Left ventricle myocardium inferior (tissue), 1 donor: ENCODE data around the gene RBMS2. TPM values are rescaled to one million over a fixed set of nuclear protein-coding genes. Genes with fewer than 3 reads are reported as not detected.

Experiments
- DNase-seq: peaks from one replicate; pipeline ENCODE4 v3.0.0-alpha.2; 2020
- H3K27ac ChIP-seq: fragments of 200-600 bp; replicated peaks from 2 replicates; pipeline ENCODE4 v1.8.0; 2021
- H3K27me3 ChIP-seq: fragments of 200-600 bp; 2 replicates; pipeline ENCODE4 v1.8.0; 2021; ENCODE audit warnings: low read depth
- H3K36me3 ChIP-seq: fragments of 200-600 bp; 2 replicates; pipeline ENCODE4 v1.8.0; 2021
- H3K4me1 ChIP-seq: fragments of 200-600 bp; 2 replicates; pipeline ENCODE4 v1.8.0; 2021
- H3K4me3 ChIP-seq: fragments of 200-600 bp; 2 replicates; pipeline ENCODE4 v1.8.0; 2021; ENCODE audit warnings: mild to moderate bottlenecking, moderate library complexity
- H3K9me3 ChIP-seq: fragments of 200-600 bp; replicated peaks from 2 replicates; pipeline ENCODE4 v1.8.0; 2021
- intact Hi-C: fragments of 100-400 bp; cut with micrococcal nuclease; formaldehyde crosslinking; loops from one replicate; pipeline ENCODE4 v1.11.0; 2022
- total RNA-seq: library from RNA; stranded (reverse); fragmentation: NEBNext Ultra II Directional; extraction: Animal tissue kit (Norgen Biotek cat#: 25700); gene quantifications from one replicate; pipeline ENCODE4 v1.2.1, GENCODE V29; 2021
- TF ChIP-seq, protein P1 (sequence below): fragments of 200-600 bp; IDR thresholded peaks from 2 replicates; pipeline ENCODE4 v1.8.0; 2021; ENCODE audit warnings: antibody characterized with exemption, mild to moderate bottlenecking, borderline replicate concordance
- donor health status: DM: no; HTN: yes; CAD: no; lungs with severe emphysema.

The RBMS2 gene
- total RNA-seq, 1 donor from 2014 or later = 33.2 TPM

DNA sequence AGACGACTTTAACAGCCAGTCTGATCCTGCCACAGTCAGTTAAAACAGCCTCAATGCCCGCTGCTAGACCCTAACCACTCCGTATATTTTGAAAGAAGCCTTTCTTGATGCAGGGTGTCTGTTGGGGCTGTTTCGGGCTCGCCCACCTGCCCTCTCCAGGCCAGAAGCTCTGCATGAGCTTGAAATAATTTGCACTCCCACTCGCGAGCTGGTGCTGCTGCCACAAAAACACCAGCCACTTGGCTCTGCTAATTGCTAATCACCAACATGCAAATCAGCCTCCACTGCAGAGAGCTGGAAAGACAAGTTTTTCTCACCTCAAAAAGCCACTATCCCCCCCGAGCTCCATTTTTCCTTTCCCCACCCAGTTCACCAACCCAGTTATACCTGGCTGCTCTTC is 93.0 kb downstream of the RBMS2 start:
- TF ChIP-seq, protein P1, sequence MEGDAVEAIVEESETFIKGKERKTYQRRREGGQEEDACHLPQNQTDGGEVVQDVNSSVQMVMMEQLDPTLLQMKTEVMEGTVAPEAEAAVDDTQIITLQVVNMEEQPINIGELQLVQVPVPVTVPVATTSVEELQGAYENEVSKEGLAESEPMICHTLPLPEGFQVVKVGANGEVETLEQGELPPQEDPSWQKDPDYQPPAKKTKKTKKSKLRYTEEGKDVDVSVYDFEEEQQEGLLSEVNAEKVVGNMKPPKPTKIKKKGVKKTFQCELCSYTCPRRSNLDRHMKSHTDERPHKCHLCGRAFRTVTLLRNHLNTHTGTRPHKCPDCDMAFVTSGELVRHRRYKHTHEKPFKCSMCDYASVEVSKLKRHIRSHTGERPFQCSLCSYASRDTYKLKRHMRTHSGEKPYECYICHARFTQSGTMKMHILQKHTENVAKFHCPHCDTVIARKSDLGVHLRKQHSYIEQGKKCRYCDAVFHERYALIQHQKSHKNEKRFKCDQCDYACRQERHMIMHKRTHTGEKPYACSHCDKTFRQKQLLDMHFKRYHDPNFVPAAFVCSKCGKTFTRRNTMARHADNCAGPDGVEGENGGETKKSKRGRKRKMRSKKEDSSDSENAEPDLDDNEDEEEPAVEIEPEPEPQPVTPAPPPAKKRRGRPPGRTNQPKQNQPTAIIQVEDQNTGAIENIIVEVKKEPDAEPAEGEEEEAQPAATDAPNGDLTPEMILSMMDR = no peak
- no peak for DNase-seq
- Histone ChIP-seq H3K4me1 (peaks cover 47% of the 10 kb centered on the region), H3K9me3 (no peaks in the 10 kb centered on the region), H3K27me3 (no peaks in the 10 kb centered on the region), H3K36me3 (peaks cover 90% of the 10 kb centered on the region), H3K4me3 (no peak overlapping the region), H3K27ac (no peak overlapping the region)
- intact Hi-C loops = no loop called here

GRCh38 chr12:56616244-56616643 is 94.6 kb downstream of the RBMS2 start:
- Histone ChIP-seq H3K27me3 (no peaks in the 10 kb centered on the region), H3K4me3 (peak overlapping the region; percentile 10), H3K27ac (peak overlapping the region; percentile 71), H3K9me3 (no peaks in the 10 kb centered on the region), H3K4me1 (peaks cover 64% of the 10 kb centered on the region), H3K36me3 (peaks cover 88% of the 10 kb centered on the region)
- intact Hi-C loops = no loop called here
- DNase-seq = no peak
- TF ChIP-seq, protein P1 = peak; percentile 37

GRCh38 chr12:56616925-56617324 is 95.3 kb downstream of the RBMS2 start:
- peak overlapping the region; percentile 10 for H3K4me3 ChIP-seq
- intact Hi-C loops = no loop called here
- DNase-seq = no peak
- H3K27ac ChIP-seq = peak overlapping the region; percentile 71
- H3K4me1 ChIP-seq = peaks cover 70% of the 10 kb centered on the region
- peaks cover 82% of the 10 kb centered on the region for H3K36me3 ChIP-seq
- no peaks in the 10 kb centered on the region for H3K9me3 ChIP-seq
- TF ChIP-seq, protein P1 = no peak
- H3K27me3 ChIP-seq = no peaks in the 10 kb centered on the region

GRCh38 chr12:56622535-56622934 is 100.9 kb downstream of the RBMS2 start:
- no peak overlapping the region for H3K27ac ChIP-seq
- no peaks in the 10 kb centered on the region for H3K27me3 ChIP-seq
- H3K4me3 ChIP-seq = no peak overlapping the region
- H3K9me3 ChIP-seq = no peaks in the 10 kb centered on the region
- TF ChIP-seq, protein P1 = no peak
- DNase-seq = no peak
- intact Hi-C loops = no loop called here
- H3K4me1 ChIP-seq = peaks cover 97% of the 10 kb centered on the region
- H3K36me3 ChIP-seq = peaks cover 48% of the 10 kb centered on the region

DNA sequence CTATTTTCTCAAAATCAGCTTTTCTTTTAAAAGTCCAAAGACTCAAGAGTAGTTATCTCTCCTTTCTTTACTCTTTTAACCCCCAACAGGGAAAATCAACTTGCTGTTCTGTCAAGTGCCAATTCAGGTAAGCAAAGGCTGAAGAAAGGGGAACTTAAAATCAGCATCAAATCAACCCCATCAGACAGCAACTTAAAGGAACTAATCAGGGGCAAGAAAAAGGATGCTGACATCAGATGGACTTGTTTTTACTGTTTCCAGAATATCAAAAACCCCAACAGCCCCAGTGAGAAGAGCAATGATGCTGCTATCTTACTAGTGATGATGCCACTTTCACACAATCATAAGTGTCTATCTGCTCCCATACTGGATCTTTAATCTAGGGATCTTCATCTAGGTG is 105.1 kb downstream of the RBMS2 start:
- Histone ChIP-seq H3K36me3 (peaks cover 22% of the 10 kb centered on the region), H3K4me3 (no peak overlapping the region), H3K4me1 (peaks cover 97% of the 10 kb centered on the region), H3K27me3 (no peaks in the 10 kb centered on the region), H3K27ac (no peak overlapping the region), H3K9me3 (no peaks in the 10 kb centered on the region)
- intact Hi-C loops = no loop called here
- TF ChIP-seq, protein P1 = no peak
- no peak for DNase-seq
